GM18517 (cell line): ENCODE results near the gene CMSS1.

ENCODE experiments used
- ATAC-seq: cut with Tn5 transposase; IDR thresholded peaks from one replicate; pipeline ENCODE4 v1.9.1; 2021; ENCODE audit warnings: mild to moderate bottlenecking, moderate library complexity; ENCODE audit not compliant: unreplicated experiment

Gene CMSS1

GRCh38 chr3:99850608-99851007 lies 32.9 kb downstream of the CMSS1 start:
- ATAC-seq, result no peak

GRCh38 chr3:99851955-99852354 lies 34.3 kb downstream of the CMSS1 start:
- ATAC-seq, result no peak

- no peak for ATAC-seq
Observed at GRCh38 chr3:99852851-99853250, 35.2 kb downstream of the CMSS1 start.

GRCh38 chr3:99854756-99855298 lies 37.2 kb downstream of the CMSS1 start:
- no peak for ATAC-seq

GRCh38 chr3:99855900-99856299 lies 38.2 kb downstream of the CMSS1 start:
- no peak for ATAC-seq

- ATAC-seq, result no peak
Observed at GRCh38 chr3:99856437-99857220, 39.0 kb downstream of the CMSS1 start.

- ATAC-seq, result no peak
Observed at GRCh38 chr3:99857278-99857677, 39.6 kb downstream of the CMSS1 start.

GRCh38 chr3:99858469-99858868 lies 40.8 kb downstream of the CMSS1 start:
- no peak for ATAC-seq

- ATAC-seq, result no peak
Observed at GRCh38 chr3:99859825-99860224, 42.2 kb downstream of the CMSS1 start.

GRCh38 chr3:99861216-99861615 lies 43.6 kb downstream of the CMSS1 start:
- ATAC-seq, result no peak

- ATAC-seq, result no peak
Observed at GRCh38 chr3:99862208-99862607, 44.5 kb downstream of the CMSS1 start.

GRCh38 chr3:99863002-99863401 lies 45.3 kb downstream of the CMSS1 start:
- ATAC-seq, result no peak

- peak; percentile 50 for ATAC-seq
Observed at GRCh38 chr3:99863588-99863987, 45.9 kb downstream of the CMSS1 start.

- no peak for ATAC-seq
Observed at GRCh38 chr3:99864289-99864688, 46.6 kb downstream of the CMSS1 start.

GRCh38 chr3:99865321-99865720 lies 47.7 kb downstream of the CMSS1 start:
- ATAC-seq, result no peak

- ATAC-seq, result no peak
Observed at GRCh38 chr3:99866261-99866761, 48.6 kb downstream of the CMSS1 start.

GRCh38 chr3:99867594-99868310 lies 50.1 kb downstream of the CMSS1 start:
- no peak for ATAC-seq

GRCh38 chr3:99868311-99868646 lies 50.6 kb downstream of the CMSS1 start:
- ATAC-seq, result no peak

GRCh38 chr3:99869621-99870020 lies 52.0 kb downstream of the CMSS1 start:
- no peak for ATAC-seq

- no peak for ATAC-seq
Observed at GRCh38 chr3:99870712-99871111, 53.0 kb downstream of the CMSS1 start.

- ATAC-seq, result no peak
Observed at GRCh38 chr3:99871231-99872045, 53.8 kb downstream of the CMSS1 start.
